ENCODE data around the gene BHLHA9.

- TF ChIP-seq YY1 (IDR thresholded peaks at IDR 0.05; ENCODE audit: insufficient read depth, insufficient read length) (no peak), ZNF274 (IDR thresholded peaks at IDR 0.05; ENCODE audit: low read depth, low read length) (no peak)
These were observed 5.9 kb downstream of the BHLHA9 start for GRCh38 chr17:1275962-1276736.

All from NT2/D1 (cell line).